ENCODE data around the gene ANTXRL.
A peak's percentile ranks its signal among the peaks of the same experiment; 100 is the strongest.
"Not testable (repeated sequence)": the region's sequence is repeated elsewhere in the genome, so short reads cannot be mapped to it uniquely, and the experiment has no call there.

The ANTXRL gene

DNA sequence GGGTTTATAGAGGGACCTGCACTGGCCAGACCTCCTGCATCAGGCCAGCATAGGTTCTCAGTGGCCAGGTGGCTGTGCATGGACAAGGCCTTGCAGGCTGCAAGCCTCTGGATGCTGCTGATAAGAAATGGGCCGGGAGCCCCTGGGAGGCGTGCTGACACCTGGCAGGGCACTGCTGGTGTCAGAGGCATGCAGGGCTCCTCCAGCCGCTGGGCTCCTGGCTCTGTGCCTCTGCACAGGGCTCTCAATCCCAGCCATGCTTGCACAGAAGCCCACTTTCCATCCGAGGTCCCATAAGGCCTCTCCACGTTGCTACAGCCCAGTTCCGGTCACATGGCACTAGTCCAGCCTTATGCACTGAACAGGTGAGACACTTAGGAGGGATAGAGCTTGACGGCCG, 27.3 kb downstream of the ANTXRL start:
- peak overlapping the region; percentile 8 for H3K18ac ChIP-seq (ENCODE audit: low read length)
- peaks cover 0 to 2% (median 0%) of the 10 kb centered on the region in 3 experiments for H3K27me3 ChIP-seq (ENCODE audit: control insufficient read depth in 3 of 3, insufficient read depth in 3 of 3, low read depth in 1 of 3, low read length in 3 of 3)
- no CpG with 5 or more reads among the region's 8 CpGs for WGBS, 2 donors (ENCODE audit: extremely low coverage in 2 of 2, insufficient read length in 2 of 2, insufficient replicate concordance in 1 of 2)
- no peak overlapping the region for H3K4me2 ChIP-seq (ENCODE audit: insufficient read depth, low read length, poor library complexity, severe bottlenecking)
- no peak overlapping the region for H2BK12ac ChIP-seq (ENCODE audit: low read length)
- H3K23ac ChIP-seq (ENCODE audit: low read depth, low read length, poor library complexity): peak overlapping the region; percentile 38
- no peak overlapping the region for H3K4ac ChIP-seq (ENCODE audit: low read length)
- no peak overlapping the region for H2AK5ac ChIP-seq (ENCODE audit: low read depth, low read length)
- no peaks in the 10 kb centered on the region for H3K9me3 ChIP-seq (replicated peaks in 1 of 2; ENCODE audit: control insufficient read depth in 2 of 2, insufficient read depth in 1 of 2, low read depth in 1 of 2, low read length in 2 of 2)
- H3K14ac ChIP-seq (ENCODE audit: low read length): peak overlapping the region; percentile 72
- H4K91ac ChIP-seq (ENCODE audit: low read depth, low read length, poor library complexity): no peak overlapping the region
- H3K9ac ChIP-seq (ENCODE audit: low read depth, low read length, poor library complexity): no peak overlapping the region
- H2BK120ac ChIP-seq (ENCODE audit: low read depth, low read length): no peak overlapping the region
- H2BK5ac ChIP-seq (ENCODE audit: low read length): no peak overlapping the region
- no peak overlapping the region for H4K8ac ChIP-seq (ENCODE audit: low read depth, low read length)
- no peak overlapping the region for H3K27ac ChIP-seq (replicated peaks; ENCODE audit: low read length)
- H2AFZ ChIP-seq (ENCODE audit: low read length): no peak overlapping the region
- DNase-seq (ENCODE audit: low spot score): no peak
- H2BK15ac ChIP-seq (ENCODE audit: low read length): no peak overlapping the region
- no peaks in the 10 kb centered on the region for H3K4me1 ChIP-seq (ENCODE audit: control insufficient read depth in 2 of 2, insufficient read depth in 1 of 2, low read depth in 1 of 2, low read length in 2 of 2)
- H3K4me3 ChIP-seq (ENCODE audit: low read length in 2 of 2): no peak overlapping the region
- no peaks in the 10 kb centered on the region for H3K36me3 ChIP-seq (replicated peaks in 1 of 2; ENCODE audit: control insufficient read depth in 2 of 2, insufficient read depth in 2 of 2, low read length in 2 of 2)
- no peaks in the 10 kb centered on the region for H3K79me1 ChIP-seq (ENCODE audit: low read depth, low read length)

DNA sequence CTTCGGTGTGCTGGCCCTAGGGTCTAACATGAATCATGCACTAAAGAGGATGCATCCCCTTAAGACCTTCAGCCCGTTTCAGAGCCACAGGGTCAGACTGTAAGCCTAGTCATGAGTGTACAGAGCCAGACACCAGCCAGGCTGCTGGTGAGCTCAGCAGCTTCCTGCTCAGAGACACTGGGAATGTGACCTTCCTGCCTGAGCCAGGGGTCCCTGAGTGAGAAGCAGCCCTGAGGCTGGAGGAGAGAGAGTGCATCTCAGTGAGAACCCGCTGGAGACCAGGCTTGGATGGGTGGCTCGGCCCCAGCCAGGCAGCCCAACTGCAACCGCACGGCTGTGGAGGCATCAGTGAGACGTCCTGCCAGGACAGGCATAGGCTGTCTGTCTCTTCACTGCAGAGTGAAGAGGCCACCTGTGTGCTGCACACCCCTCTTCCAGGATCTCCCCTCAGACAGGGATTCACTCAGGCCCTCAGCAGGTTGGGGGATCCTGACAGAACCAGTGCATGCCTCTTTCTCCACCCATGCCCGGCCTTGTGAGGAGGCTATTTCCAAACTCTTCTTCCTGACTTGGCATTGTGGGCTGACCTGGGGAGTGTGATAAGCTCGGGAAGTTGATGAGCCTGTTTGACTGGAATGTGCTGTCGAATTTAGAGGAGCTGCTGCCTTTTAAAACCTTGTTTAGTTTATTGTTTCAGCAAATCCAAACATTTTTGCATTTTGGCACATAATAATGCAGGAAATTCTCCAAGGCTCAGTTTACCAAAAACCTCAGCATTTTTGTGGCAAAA, 28.5 kb downstream of the ANTXRL start:
- H3K14ac ChIP-seq (ENCODE audit: low read length); H3K23ac ChIP-seq (ENCODE audit: low read depth, low read length, poor library complexity); H3K4me1 ChIP-seq (ENCODE audit: control insufficient read depth in 2 of 2, insufficient read depth in 1 of 2, low read depth in 1 of 2, low read length in 2 of 2); H2AFZ ChIP-seq (ENCODE audit: low read length); H3K27me3 ChIP-seq (ENCODE audit: control insufficient read depth in 3 of 3, insufficient read depth in 3 of 3, low read depth in 1 of 3, low read length in 3 of 3); H4K8ac ChIP-seq (ENCODE audit: low read depth, low read length); H2BK120ac ChIP-seq (ENCODE audit: low read depth, low read length); H3K9me3 ChIP-seq (replicated peaks in 1 of 2; ENCODE audit: control insufficient read depth in 2 of 2, insufficient read depth in 1 of 2, low read depth in 1 of 2, low read length in 2 of 2); H3K18ac ChIP-seq (ENCODE audit: low read length); H3K27ac ChIP-seq (replicated peaks; ENCODE audit: low read length); H2BK12ac ChIP-seq (ENCODE audit: low read length); H3K9ac ChIP-seq (ENCODE audit: low read depth, low read length, poor library complexity); H4K91ac ChIP-seq (ENCODE audit: low read depth, low read length, poor library complexity); H3K79me1 ChIP-seq (ENCODE audit: low read depth, low read length); H3K4me3 ChIP-seq (ENCODE audit: low read length in 2 of 2); H2BK15ac ChIP-seq (ENCODE audit: low read length); H3K36me3 ChIP-seq (replicated peaks in 1 of 2; ENCODE audit: control insufficient read depth in 2 of 2, insufficient read depth in 2 of 2, low read length in 2 of 2); H3K4me2 ChIP-seq (ENCODE audit: insufficient read depth, low read length, poor library complexity, severe bottlenecking); H2BK5ac ChIP-seq (ENCODE audit: low read length); H3K4ac ChIP-seq (ENCODE audit: low read length); DNase-seq (ENCODE audit: low spot score); H2AK5ac ChIP-seq (ENCODE audit: low read depth, low read length): not testable (repeated sequence)
- WGBS, 2 donors (ENCODE audit: extremely low coverage in 2 of 2, insufficient read length in 2 of 2, insufficient replicate concordance in 1 of 2): no CpG with 5 or more reads among the region's 10 CpGs

DNA sequence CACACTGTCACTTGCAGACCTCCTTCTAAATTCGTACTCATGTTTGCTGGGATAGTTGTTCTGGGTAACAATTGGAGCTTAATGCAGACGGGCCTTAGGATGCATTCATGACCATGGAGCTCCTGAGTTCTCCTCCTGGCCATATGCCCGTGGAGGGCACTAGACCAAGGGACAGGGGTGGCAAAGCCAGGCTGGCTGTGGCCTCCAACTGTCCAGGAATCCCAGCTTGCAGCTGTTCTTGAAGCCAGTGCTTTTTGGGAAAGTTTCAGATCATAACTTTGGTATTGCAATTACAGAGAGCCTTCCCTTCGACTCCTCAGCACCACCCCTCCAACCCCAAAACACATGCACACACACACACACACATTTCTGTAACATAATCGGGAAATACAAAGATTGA, 30.6 kb downstream of the ANTXRL start:
- H2BK5ac ChIP-seq (ENCODE audit: low read length): no peak overlapping the region
- H4K8ac ChIP-seq (ENCODE audit: low read depth, low read length): no peak overlapping the region
- no peak overlapping the region for H3K18ac ChIP-seq (ENCODE audit: low read length)
- no peaks in the 10 kb centered on the region for H3K4me1 ChIP-seq (ENCODE audit: control insufficient read depth in 2 of 2, insufficient read depth in 1 of 2, low read depth in 1 of 2, low read length in 2 of 2)
- no peak overlapping the region for H2AFZ ChIP-seq (ENCODE audit: low read length)
- H4K91ac ChIP-seq (ENCODE audit: low read depth, low read length, poor library complexity): no peak overlapping the region
- no peak overlapping the region for H3K27ac ChIP-seq (replicated peaks; ENCODE audit: low read length)
- no peak overlapping the region for H3K4ac ChIP-seq (ENCODE audit: low read length)
- no peak overlapping the region for H3K23ac ChIP-seq (ENCODE audit: low read depth, low read length, poor library complexity)
- no peaks in the 10 kb centered on the region for H3K79me1 ChIP-seq (ENCODE audit: low read depth, low read length)
- no peak overlapping the region for H2BK12ac ChIP-seq (ENCODE audit: low read length)
- no peak overlapping the region for H2BK120ac ChIP-seq (ENCODE audit: low read depth, low read length)
- peaks cover 0 to 2% (median 0%) of the 10 kb centered on the region in 3 experiments for H3K27me3 ChIP-seq (ENCODE audit: control insufficient read depth in 3 of 3, insufficient read depth in 3 of 3, low read depth in 1 of 3, low read length in 3 of 3)
- no peak overlapping the region for H3K9ac ChIP-seq (ENCODE audit: low read depth, low read length, poor library complexity)
- no peaks in the 10 kb centered on the region for H3K36me3 ChIP-seq (replicated peaks in 1 of 2; ENCODE audit: control insufficient read depth in 2 of 2, insufficient read depth in 2 of 2, low read length in 2 of 2)
- H2AK5ac ChIP-seq (ENCODE audit: low read depth, low read length): no peak overlapping the region
- DNase-seq (ENCODE audit: low spot score): no peak
- H3K14ac ChIP-seq (ENCODE audit: low read length): no peak overlapping the region
- WGBS, 2 donors (ENCODE audit: extremely low coverage in 2 of 2, insufficient read length in 2 of 2, insufficient replicate concordance in 1 of 2): no CpG with 5 or more reads among the region's 5 CpGs
- H3K4me2 ChIP-seq (ENCODE audit: insufficient read depth, low read length, poor library complexity, severe bottlenecking): no peak overlapping the region
- no peak overlapping the region for H3K4me3 ChIP-seq (ENCODE audit: low read length in 2 of 2)
- no peak overlapping the region for H2BK15ac ChIP-seq (ENCODE audit: low read length)
- H3K9me3 ChIP-seq (replicated peaks in 1 of 2; ENCODE audit: control insufficient read depth in 2 of 2, insufficient read depth in 1 of 2, low read depth in 1 of 2, low read length in 2 of 2): no peaks in the 10 kb centered on the region

DNA sequence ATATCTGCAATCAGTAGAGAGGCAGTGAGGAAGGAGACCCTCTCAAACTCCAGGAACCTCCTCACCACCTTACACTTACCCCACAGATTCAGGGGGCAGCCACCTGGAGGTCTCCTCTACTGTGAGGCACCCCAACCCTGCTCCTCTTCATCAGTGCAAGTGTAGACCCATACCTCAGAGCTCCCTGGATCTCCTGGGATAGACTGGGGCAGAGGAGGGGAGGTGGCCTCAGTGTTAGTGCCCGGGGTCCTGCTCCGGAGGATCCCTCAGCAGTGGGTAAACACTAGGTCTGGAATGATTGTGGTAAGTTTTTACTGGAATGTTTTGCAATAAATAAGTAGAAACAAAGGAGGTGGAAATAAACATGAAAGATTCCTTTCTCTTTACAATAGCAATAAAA, 31.1 kb downstream of the ANTXRL start:
- H3K9ac ChIP-seq (ENCODE audit: low read depth, low read length, poor library complexity): no peak overlapping the region
- no peak overlapping the region for H3K27ac ChIP-seq (replicated peaks; ENCODE audit: low read length)
- WGBS, 2 donors (ENCODE audit: extremely low coverage in 2 of 2, insufficient read length in 2 of 2, insufficient replicate concordance in 1 of 2): no CpG with 5 or more reads among the region's 2 CpGs
- H3K4me3 ChIP-seq (ENCODE audit: low read length in 2 of 2): no peak overlapping the region
- no peaks in the 10 kb centered on the region for H3K9me3 ChIP-seq (replicated peaks in 1 of 2; ENCODE audit: control insufficient read depth in 2 of 2, insufficient read depth in 1 of 2, low read depth in 1 of 2, low read length in 2 of 2)
- no peak overlapping the region for H4K8ac ChIP-seq (ENCODE audit: low read depth, low read length)
- H3K4me2 ChIP-seq (ENCODE audit: insufficient read depth, low read length, poor library complexity, severe bottlenecking): no peak overlapping the region
- no peak overlapping the region for H2BK120ac ChIP-seq (ENCODE audit: low read depth, low read length)
- H3K79me1 ChIP-seq (ENCODE audit: low read depth, low read length): no peaks in the 10 kb centered on the region
- H2AFZ ChIP-seq (ENCODE audit: low read length): no peak overlapping the region
- H2BK15ac ChIP-seq (ENCODE audit: low read length): no peak overlapping the region
- no peak overlapping the region for H3K4ac ChIP-seq (ENCODE audit: low read length)
- no peak overlapping the region for H3K23ac ChIP-seq (ENCODE audit: low read depth, low read length, poor library complexity)
- no peak for DNase-seq (ENCODE audit: low spot score)
- H4K91ac ChIP-seq (ENCODE audit: low read depth, low read length, poor library complexity): no peak overlapping the region
- H3K36me3 ChIP-seq (replicated peaks in 1 of 2; ENCODE audit: control insufficient read depth in 2 of 2, insufficient read depth in 2 of 2, low read length in 2 of 2): no peaks in the 10 kb centered on the region
- H3K14ac ChIP-seq (ENCODE audit: low read length): peak overlapping the region; percentile 56
- no peaks in the 10 kb centered on the region for H3K4me1 ChIP-seq (ENCODE audit: control insufficient read depth in 2 of 2, insufficient read depth in 1 of 2, low read depth in 1 of 2, low read length in 2 of 2)
- H2AK5ac ChIP-seq (ENCODE audit: low read depth, low read length): no peak overlapping the region
- H2BK5ac ChIP-seq (ENCODE audit: low read length): no peak overlapping the region
- peaks cover 0 to 2% (median 0%) of the 10 kb centered on the region in 3 experiments for H3K27me3 ChIP-seq (ENCODE audit: control insufficient read depth in 3 of 3, insufficient read depth in 3 of 3, low read depth in 1 of 3, low read length in 3 of 3)
- no peak overlapping the region for H2BK12ac ChIP-seq (ENCODE audit: low read length)
- no peak overlapping the region for H3K18ac ChIP-seq (ENCODE audit: low read length)

Data from neuronal stem cell (in vitro differentiated cells).